Keratinocyte (primary cell): ENCODE results near the gene HECTD4. TPM values are rescaled to one million over a fixed set of nuclear protein-coding genes. Genes with fewer than 3 reads are reported as not detected.
A peak's percentile ranks its signal among the peaks of the same experiment; 100 is the strongest.

Experiments used
- DNase-seq: peaks from one replicate; pipeline ENCODE4 v3.0.0-alpha.2; 2011; ENCODE audit warnings: low read depth, missing footprints, low spot score
- FAIRE-seq: peaks from 2 replicates; lab custom pipeline; 2011; peaks lifted over from hg19 to GRCh38; lab: Jason Lieb, UNC
- H2AFZ ChIP-seq: 2 replicates; pipeline ENCODE4 v1.6.0; 2012; ENCODE audit warnings: low read length, control low read depth, inconsistent platforms; ENCODE audit not compliant: control insufficient read depth
- H3K27ac ChIP-seq: 2 replicates; pipeline ENCODE4 v1.5.1; 2011; ENCODE audit warnings: low read length; ENCODE audit not compliant: control insufficient read depth, insufficient read depth
- H3K27me3 ChIP-seq: 3 replicates; pipeline ENCODE4 v1.6.0; 2011; ENCODE audit warnings: low read length; ENCODE audit not compliant: control insufficient read depth, insufficient read depth; ENCODE audit errors: extremely low read depth
- H3K36me3 ChIP-seq, 2 experiments: 2 replicates in 1 of 2; 3 replicates in 1 of 2; pipeline ENCODE4 v1.5.1; 2011; ENCODE audit warnings: low read length in 2 of 2, mild to moderate bottlenecking in 1 of 2; ENCODE audit not compliant: control insufficient read depth in 2 of 2, insufficient read depth in 2 of 2; ENCODE audit errors: extremely low read depth in 1 of 2
- H3K4me1 ChIP-seq: 3 replicates; pipeline ENCODE4 v1.5.1; 2011; ENCODE audit warnings: low read length; ENCODE audit not compliant: control insufficient read depth, insufficient read depth; ENCODE audit errors: extremely low read depth
- H3K4me2 ChIP-seq: 3 replicates; pipeline ENCODE4 v1.6.0; 2011; ENCODE audit warnings: low read depth, low read length; ENCODE audit not compliant: control insufficient read depth, insufficient read depth; ENCODE audit errors: extremely low read depth
- H3K4me3 ChIP-seq, 3 experiments: fragments of 200-600 bp in 1 of 3; sonication (generic) in 1 of 3; 2 replicates in 2 of 3; 3 replicates in 1 of 3; pipeline ENCODE4 v1.5.1; 2011 to 2016; ENCODE audit warnings: low read length in 3 of 3, mild to moderate bottlenecking in 3 of 3, control low read depth in 2 of 3, inconsistent platforms in 1 of 3, low read depth in 1 of 3, mixed read lengths in 1 of 3, mixed run types in 1 of 3, moderate library complexity in 1 of 3; ENCODE audit not compliant: control insufficient read depth in 2 of 3, insufficient read depth in 2 of 3; ENCODE audit errors: extremely low read depth in 1 of 3
- H3K79me2 ChIP-seq: 2 replicates; pipeline ENCODE4 v1.6.0; 2012; ENCODE audit warnings: low read length; ENCODE audit not compliant: control insufficient read depth, insufficient read depth
- H3K9ac ChIP-seq: 3 replicates; pipeline ENCODE4 v1.6.0; 2011; ENCODE audit warnings: low read length; ENCODE audit not compliant: control insufficient read depth, insufficient read depth; ENCODE audit errors: extremely low read depth
- H3K9me1 ChIP-seq: 3 replicates; pipeline ENCODE4 v1.6.0; 2011; ENCODE audit warnings: low read length; ENCODE audit not compliant: control insufficient read depth, insufficient read depth; ENCODE audit errors: extremely low read depth
- H3K9me3 ChIP-seq: 2 replicates; pipeline ENCODE4 v1.5.1; 2012; ENCODE audit warnings: low read depth, low read length; ENCODE audit not compliant: control insufficient read depth
- H4K20me1 ChIP-seq: 3 replicates; pipeline ENCODE4 v1.6.0; 2011; ENCODE audit warnings: low read length; ENCODE audit not compliant: control insufficient read depth, insufficient read depth; ENCODE audit errors: extremely low read depth
- CTCF ChIP-seq, 3 experiments: IDR thresholded peaks in 1 of 3; conservative IDR thresholded peaks in 1 of 3; optimal IDR thresholded peaks in 1 of 3; 2 replicates in 2 of 3; 3 replicates in 1 of 3; pipeline versions ENCODE3 to v1.5.1; 2011; ENCODE audit warnings: low read length in 3 of 3, mild to moderate bottlenecking in 3 of 3, moderate library complexity in 2 of 3, control low read depth in 1 of 3, inconsistent platforms in 1 of 3; ENCODE audit not compliant: insufficient read depth in 2 of 3; ENCODE audit errors: extremely low read depth in 1 of 3
- EZH2 ChIP-seq: IDR thresholded peaks from one replicate; pipeline ENCODE4 v1.6.1; 2012; ENCODE audit warnings: inconsistent platforms, mild to moderate bottlenecking, low read length, moderate library complexity
- dilution Hi-C: fragments of 300-500 bp; cut with MboI; formaldehyde crosslinking; loops from one replicate; pipeline ENCODE4 v1.7.0; 2020; ENCODE audit warnings: low sequenced_read_pairs; ENCODE audit not compliant: extremely low pct_ligation_motif_present
- polyA plus RNA-seq, 5 experiments: library from polyadenylated mRNA; depleted of rRNA in 3 of 5; stranded (reverse) in 3 of 5; stranded (forward) in 1 of 5; unstranded in 1 of 5; fragments of >200 nt; gene quantifications; 1 replicate in 1 of 5; 2 replicates in 3 of 5; 3 replicates in 1 of 5; pipeline versions ENCODE4 v1.2.1 to v1.2.3, GENCODE V29; 2011 to 2012; ENCODE audit warnings: missing spikeins in 2 of 5, low read depth in 1 of 5, low replicate concordance in 1 of 5

The HECTD4 gene
- polyA plus RNA-seq, 1 donor (not counting 4 experiments of a cell fraction or from before 2014, with no cell fraction given): 7.5 TPM

GRCh38 chr12:112121780-112122565 is 260.3 kb downstream of the HECTD4 start:
- H3K79me2 ChIP-seq: peaks cover 16% of the 10 kb centered on the region

GRCh38 chr12:112117685-112118084 is 264.5 kb downstream of the HECTD4 start:
- Histone ChIP-seq H3K4me3 (no peak overlapping the region), H3K9me1 (no peaks in the 10 kb centered on the region), H3K27ac (no peak overlapping the region), H3K9ac (no peak overlapping the region), H3K36me3 (no peaks in the 10 kb centered on the region), H4K20me1 (no peaks in the 10 kb centered on the region), H3K4me2 (no peak overlapping the region), H3K9me3 (no peaks in the 10 kb centered on the region), H3K79me2 (no peaks in the 10 kb centered on the region), H2AFZ (no peak overlapping the region), H3K4me1 (peaks cover 30% of the 10 kb centered on the region), H3K27me3 (no peaks in the 10 kb centered on the region)
- FAIRE-seq: no peak
- no peak for TF ChIP-seq CTCF (optimal IDR thresholded peaks at IDR 0.05 in 1 of 3, IDR thresholded peaks at IDR 0.05 in 1 of 3, conservative IDR thresholded peaks at IDR 0.05 in 1 of 3; ENCODE audit: extremely low read depth in 1 of 3, insufficient read depth in 2 of 3, low read length in 3 of 3)
- no peak for TF ChIP-seq EZH2
- DNase-seq: no peak
- dilution Hi-C loops: no loop called here

More at GRCh38 chr12:112121780-112122565, 260.3 kb downstream of the HECTD4 start:
- Histone ChIP-seq H3K9me1 (peaks cover 1% of the 10 kb centered on the region), H3K9me3 (no peaks in the 10 kb centered on the region), H3K27ac (peak overlapping the region; percentile 16), H3K27me3 (no peaks in the 10 kb centered on the region), H3K4me1 (peaks cover 38% of the 10 kb centered on the region), H3K9ac (no peak overlapping the region), H3K4me2 (peak overlapping the region; percentile 61), H4K20me1 (no peaks in the 10 kb centered on the region), H3K4me3 (peak overlapping the region in 1 of 3 experiments; percentile 23), H2AFZ (peak overlapping the region; percentile 89), H3K36me3 (no peaks in the 10 kb centered on the region)
- dilution Hi-C loops: no loop called here
- DNase-seq (peak; percentile 45), FAIRE-seq (no peak)
- TF ChIP-seq CTCF (optimal IDR thresholded peaks at IDR 0.05 in 1 of 3, IDR thresholded peaks at IDR 0.05 in 1 of 3, conservative IDR thresholded peaks at IDR 0.05 in 1 of 3; ENCODE audit: extremely low read depth in 1 of 3, insufficient read depth in 2 of 3, low read length in 3 of 3): no peak
- TF ChIP-seq EZH2: no peak
